Measurements from ENCODE around the gene TSHZ1. TPM values are rescaled to one million over a fixed set of nuclear protein-coding genes. Genes with fewer than 3 reads are reported as not detected.

The TSHZ1 gene
- total RNA-seq, 1 donor = 10.5 TPM

GRCh38 chr18:75234901-75235300 lies 24.3 kb downstream of the TSHZ1 start:
- Histone ChIP-seq H2AFZ (ENCODE audit: low read length) (no peak overlapping the region), H3K27ac (ENCODE audit: low read depth, low read length) (no peak overlapping the region), H3K79me2 (ENCODE audit: insufficient read depth, low read length) (peaks cover 11% of the 10 kb centered on the region), H3K36me3 (ENCODE audit: insufficient read depth, low read length) (no peaks in the 10 kb centered on the region), H4K20me1 (ENCODE audit: insufficient read depth, low read length) (no peaks in the 10 kb centered on the region), H3K4me1 (ENCODE audit: insufficient read depth, low read length) (no peaks in the 10 kb centered on the region), H3K9me3 (ENCODE audit: low read depth, low read length) (no peaks in the 10 kb centered on the region), H3K27me3 (ENCODE audit: insufficient read depth, low read length) (no peaks in the 10 kb centered on the region), H3K4me3 (ENCODE audit: insufficient read depth, low read length) (no peak overlapping the region), H3K4me2 (ENCODE audit: insufficient read depth, low read length) (no peak overlapping the region)
- no peak for DNase-seq (ENCODE audit: insufficient read length, low spot score, missing footprints)
- TF ChIP-seq CTCF (IDR thresholded peaks at IDR 0.05; ENCODE audit: extremely low read depth, low read depth, low read length) = no peak

DNA sequence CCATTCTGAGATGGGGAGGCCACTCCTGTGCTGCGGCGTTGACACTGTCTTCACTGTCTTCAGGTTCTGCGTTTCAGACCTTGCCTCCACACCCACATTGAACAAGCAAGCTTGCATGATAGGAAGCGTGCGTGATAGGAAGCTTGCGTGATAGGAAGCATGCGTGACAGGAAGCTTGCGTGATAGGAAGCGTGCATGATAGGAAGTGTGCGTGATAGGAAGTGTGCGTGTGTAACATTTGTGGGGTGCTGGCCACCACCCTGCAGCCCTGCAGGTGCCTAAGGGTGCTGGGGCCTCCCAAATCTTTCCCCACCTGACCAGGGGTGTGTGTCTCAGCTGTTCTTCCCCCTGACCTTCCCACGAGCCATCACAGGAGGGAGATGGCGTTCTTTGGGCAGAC lies 25.3 kb downstream of the TSHZ1 start:
- TF ChIP-seq CTCF (IDR thresholded peaks at IDR 0.05; ENCODE audit: extremely low read depth, low read depth, low read length) = no peak
- DNase-seq (ENCODE audit: insufficient read length, low spot score, missing footprints) = no peak
- no peak overlapping the region for H2AFZ ChIP-seq (ENCODE audit: low read length)
- H3K27ac ChIP-seq (ENCODE audit: low read depth, low read length) = no peak overlapping the region
- H3K4me3 ChIP-seq (ENCODE audit: insufficient read depth, low read length) = no peak overlapping the region
- no peaks in the 10 kb centered on the region for H3K27me3 ChIP-seq (ENCODE audit: insufficient read depth, low read length)
- H4K20me1 ChIP-seq (ENCODE audit: insufficient read depth, low read length) = no peaks in the 10 kb centered on the region
- no peaks in the 10 kb centered on the region for H3K9me3 ChIP-seq (ENCODE audit: low read depth, low read length)
- peaks cover 9% of the 10 kb centered on the region for H3K79me2 ChIP-seq (ENCODE audit: insufficient read depth, low read length)
- H3K4me2 ChIP-seq (ENCODE audit: insufficient read depth, low read length) = no peak overlapping the region
- no peaks in the 10 kb centered on the region for H3K4me1 ChIP-seq (ENCODE audit: insufficient read depth, low read length)
- no peaks in the 10 kb centered on the region for H3K36me3 ChIP-seq (ENCODE audit: insufficient read depth, low read length)

- peak; percentile 73 for DNase-seq (ENCODE audit: insufficient read length, low spot score, missing footprints)
- peaks cover 4% of the 10 kb centered on the region for H4K20me1 ChIP-seq (ENCODE audit: insufficient read depth, low read length)
- H3K79me2 ChIP-seq (ENCODE audit: insufficient read depth, low read length) = peaks cover 12% of the 10 kb centered on the region
- no peak overlapping the region for H3K4me3 ChIP-seq (ENCODE audit: insufficient read depth, low read length)
- TF ChIP-seq CTCF (IDR thresholded peaks at IDR 0.05; ENCODE audit: extremely low read depth, low read depth, low read length) = no peak
- no peaks in the 10 kb centered on the region for H3K36me3 ChIP-seq (ENCODE audit: insufficient read depth, low read length)
- H3K27me3 ChIP-seq (ENCODE audit: insufficient read depth, low read length) = no peaks in the 10 kb centered on the region
- no peaks in the 10 kb centered on the region for H3K9me3 ChIP-seq (ENCODE audit: low read depth, low read length)
- no peaks in the 10 kb centered on the region for H3K4me1 ChIP-seq (ENCODE audit: insufficient read depth, low read length)
- no peak overlapping the region for H3K4me2 ChIP-seq (ENCODE audit: insufficient read depth, low read length)
- H3K27ac ChIP-seq (ENCODE audit: low read depth, low read length) = no peak overlapping the region
- no peak overlapping the region for H2AFZ ChIP-seq (ENCODE audit: low read length)
Measured at GRCh38 chr18:75238100-75238499, 27.5 kb downstream of the TSHZ1 start.

DNA sequence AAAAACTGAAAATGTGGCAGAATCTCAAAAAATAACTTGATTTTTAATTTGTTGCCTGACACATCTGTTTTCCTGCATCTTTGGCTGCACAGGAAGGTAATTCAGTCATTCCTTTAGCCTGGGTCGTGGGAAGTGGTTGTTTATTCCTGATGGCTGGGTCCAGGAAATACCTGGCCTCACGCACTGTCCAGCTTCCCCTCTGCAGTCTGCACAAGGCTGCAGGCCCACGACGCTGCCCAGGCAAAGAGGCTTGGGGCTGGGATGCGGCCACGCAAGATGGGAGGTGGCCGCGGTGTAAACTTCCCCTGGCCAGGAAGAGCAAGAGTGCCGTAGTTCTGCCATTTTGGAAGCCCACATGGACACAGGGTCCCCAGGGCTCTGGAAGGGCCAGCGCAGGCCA lies 28.2 kb downstream of the TSHZ1 start:
- peaks cover 12% of the 10 kb centered on the region for H3K79me2 ChIP-seq (ENCODE audit: insufficient read depth, low read length)

More for the DNA sequence above, 28.2 kb downstream of the TSHZ1 start:
- Histone ChIP-seq H3K27ac (ENCODE audit: low read depth, low read length) (no peak overlapping the region), H2AFZ (ENCODE audit: low read length) (no peak overlapping the region), H3K36me3 (ENCODE audit: insufficient read depth, low read length) (no peaks in the 10 kb centered on the region), H3K27me3 (ENCODE audit: insufficient read depth, low read length) (no peaks in the 10 kb centered on the region), H3K9me3 (ENCODE audit: low read depth, low read length) (no peaks in the 10 kb centered on the region), H3K4me2 (ENCODE audit: insufficient read depth, low read length) (no peak overlapping the region), H3K4me1 (ENCODE audit: insufficient read depth, low read length) (no peaks in the 10 kb centered on the region), H3K4me3 (ENCODE audit: insufficient read depth, low read length) (no peak overlapping the region), H4K20me1 (ENCODE audit: insufficient read depth, low read length) (peaks cover 4% of the 10 kb centered on the region)
- TF ChIP-seq CTCF (IDR thresholded peaks at IDR 0.05; ENCODE audit: extremely low read depth, low read depth, low read length) = no peak
- DNase-seq (ENCODE audit: insufficient read length, low spot score, missing footprints) = no peak
